ENCODE data around the gene SYT7. TPM values are rescaled to one million over a fixed set of nuclear protein-coding genes. Genes with fewer than 3 reads are reported as not detected.

The SYT7 gene
- polyA plus RNA-seq, 3 donors, result 3.6 to 5.6 (median 5.1) TPM

DNA sequence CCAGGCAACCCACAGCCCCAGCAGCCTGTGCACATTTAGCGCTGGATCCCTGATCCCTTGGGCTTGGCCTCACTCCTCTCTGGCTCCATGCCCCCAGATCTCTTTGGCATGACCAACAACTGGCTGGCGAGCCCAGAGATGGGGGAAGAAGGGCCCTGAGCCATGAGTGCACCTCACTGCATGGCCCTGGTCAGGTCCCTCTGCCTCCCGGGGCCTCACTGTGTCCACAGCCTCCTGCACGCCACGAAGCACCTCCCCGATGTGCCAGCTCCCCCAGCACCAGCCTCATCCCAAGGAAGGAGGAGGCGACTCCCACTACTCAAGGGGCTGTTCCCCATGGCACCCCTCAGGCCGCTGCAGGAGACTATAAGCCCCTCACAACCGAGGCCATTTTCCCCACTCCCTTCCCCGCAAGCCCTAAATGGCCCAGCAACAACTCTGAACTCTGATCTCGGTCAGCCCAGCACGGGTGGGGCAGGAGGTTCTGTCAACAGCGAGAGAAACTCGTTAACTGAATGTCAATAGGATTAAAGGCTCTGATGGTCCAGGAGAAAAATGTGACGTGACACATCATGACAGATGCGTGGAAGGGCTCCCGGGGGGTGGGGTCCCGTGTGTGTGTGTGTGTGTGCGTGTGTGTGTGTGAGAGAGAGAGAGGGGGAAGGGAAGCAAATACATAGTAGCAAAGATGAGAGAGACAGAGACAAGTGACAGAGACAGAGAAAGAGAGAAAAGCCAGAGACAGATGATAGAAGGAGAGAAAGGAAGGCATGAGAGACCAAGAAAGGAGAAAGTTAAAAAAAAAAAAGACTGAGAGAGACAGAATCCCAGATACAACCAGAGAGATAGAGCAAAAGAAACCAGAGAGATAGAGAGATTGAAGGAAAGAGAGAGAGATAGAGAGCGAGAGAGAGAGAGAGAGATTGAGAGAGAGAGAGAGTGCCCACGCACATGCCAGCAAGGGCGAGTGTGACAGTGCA is 28.4 kb upstream of the SYT7 start:
- no peak for DNase-seq (ENCODE audit: low read depth in 3 of 3, low spot score in 2 of 3)

DNA sequence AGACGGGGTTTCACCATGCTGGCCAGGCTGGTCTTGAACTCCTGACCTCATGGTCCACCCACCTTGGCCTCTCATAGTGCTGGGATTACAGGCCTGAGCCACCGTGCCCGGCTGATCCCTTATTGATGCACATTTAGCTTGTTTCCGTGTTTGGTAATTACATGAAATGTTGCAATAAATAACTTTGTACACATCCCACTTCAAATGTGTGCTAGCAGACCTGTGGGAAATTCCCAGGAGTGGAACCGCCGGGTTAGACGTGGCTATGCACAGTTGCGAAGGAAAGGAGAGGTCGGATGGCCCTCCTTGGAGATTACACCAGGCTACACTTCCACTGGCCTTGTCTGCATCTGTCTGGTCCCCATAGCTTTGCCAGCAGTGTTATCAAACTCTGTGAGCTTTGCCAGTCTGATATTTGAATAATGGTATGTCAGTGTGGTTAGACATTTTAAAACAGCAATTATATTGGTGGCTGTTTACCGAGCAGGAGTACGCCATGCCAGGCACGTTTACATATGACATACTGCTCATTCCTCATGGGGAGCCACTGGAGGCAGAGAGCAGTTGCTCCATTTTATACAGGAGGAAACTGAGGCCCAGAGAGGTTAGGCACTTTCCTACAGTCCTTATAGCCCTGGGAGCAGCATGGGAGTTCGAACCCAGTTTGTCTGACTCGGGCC is 27.2 kb upstream of the SYT7 start:
- DNase-seq (ENCODE audit: low read depth in 3 of 3, low spot score in 2 of 3), result no peak

DNA sequence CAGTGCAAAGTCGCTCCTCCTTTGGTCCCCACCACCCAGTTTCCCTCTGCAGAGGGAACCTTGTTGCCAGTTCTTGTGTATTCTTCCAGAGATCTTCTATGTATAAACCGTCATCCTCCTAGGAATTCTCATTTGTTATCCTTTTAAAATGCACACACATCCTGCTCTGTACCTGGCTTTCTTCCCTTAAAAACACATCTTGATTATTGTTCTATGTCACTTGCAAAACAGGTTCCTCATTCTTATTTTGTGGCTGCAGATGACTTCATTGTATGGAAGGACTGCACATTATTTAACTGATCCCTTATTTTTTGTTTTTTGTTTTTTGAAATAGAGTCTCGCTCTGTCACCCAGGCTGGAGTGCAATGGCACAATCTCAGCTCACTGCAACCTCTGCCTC is 26.6 kb upstream of the SYT7 start:
- DNase-seq (ENCODE audit: low read depth in 3 of 3, low spot score in 2 of 3), result no peak

DNA sequence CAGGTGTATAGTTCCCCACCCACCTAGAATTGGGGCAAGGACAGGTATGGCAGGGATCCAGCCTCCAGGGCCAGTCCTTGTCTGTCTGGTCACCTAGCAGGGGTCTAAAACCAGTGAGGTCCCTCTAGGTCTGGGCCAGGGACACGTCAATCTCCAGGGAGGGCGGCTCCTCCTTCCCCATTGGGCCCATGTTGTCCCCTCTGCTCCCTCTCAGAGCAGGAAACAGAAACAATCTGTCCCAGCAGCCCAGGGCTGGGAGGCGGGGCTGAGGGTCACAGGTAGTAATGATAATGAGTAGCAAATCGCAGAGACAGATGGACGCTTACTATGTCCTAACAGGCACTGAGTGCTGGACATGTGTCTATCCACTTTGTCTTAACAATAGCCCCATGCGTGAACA is 22.8 kb upstream of the SYT7 start:
- no peak for DNase-seq (ENCODE audit: low read depth in 3 of 3, low spot score in 2 of 3)

DNA sequence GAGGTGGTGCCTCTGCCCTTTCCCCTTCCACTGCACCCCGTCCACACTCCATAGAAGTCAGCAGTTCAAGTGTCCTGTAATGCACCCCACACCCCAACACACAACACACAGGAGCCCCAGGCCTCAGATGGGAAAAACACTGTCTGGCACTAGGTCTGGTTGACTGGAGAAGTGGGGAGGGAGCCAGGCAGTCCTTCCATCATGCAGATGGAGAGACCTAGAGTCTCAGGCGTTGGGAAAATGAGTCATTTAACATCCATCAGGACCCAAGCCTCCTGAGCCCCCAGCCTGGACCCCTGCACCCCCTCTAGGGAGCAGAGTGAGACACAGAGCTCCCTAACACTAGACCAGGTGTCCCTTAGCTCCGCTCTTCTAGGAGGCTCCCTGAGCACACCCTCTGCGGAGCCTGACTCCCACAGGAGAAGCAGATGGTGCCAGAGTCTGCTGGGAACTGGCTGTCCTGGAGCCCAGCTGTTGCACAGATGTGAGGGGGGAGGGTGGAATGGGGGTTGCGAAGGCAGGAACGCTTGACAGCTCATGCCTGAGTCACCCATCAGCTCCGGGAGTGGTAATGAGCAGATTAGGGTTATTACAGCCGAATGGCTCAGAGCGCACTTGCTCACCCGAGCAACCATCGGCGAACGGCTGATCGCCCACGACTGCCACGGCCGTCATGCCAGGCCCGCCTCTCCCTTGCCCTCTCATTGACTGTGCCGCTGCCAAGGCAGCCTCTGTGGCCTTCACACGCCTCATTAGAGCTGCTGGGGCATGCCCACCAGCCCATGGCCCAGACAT is 22.1 kb upstream of the SYT7 start:
- no peak for DNase-seq (ENCODE audit: low read depth in 3 of 3, low spot score in 2 of 3)

DNA sequence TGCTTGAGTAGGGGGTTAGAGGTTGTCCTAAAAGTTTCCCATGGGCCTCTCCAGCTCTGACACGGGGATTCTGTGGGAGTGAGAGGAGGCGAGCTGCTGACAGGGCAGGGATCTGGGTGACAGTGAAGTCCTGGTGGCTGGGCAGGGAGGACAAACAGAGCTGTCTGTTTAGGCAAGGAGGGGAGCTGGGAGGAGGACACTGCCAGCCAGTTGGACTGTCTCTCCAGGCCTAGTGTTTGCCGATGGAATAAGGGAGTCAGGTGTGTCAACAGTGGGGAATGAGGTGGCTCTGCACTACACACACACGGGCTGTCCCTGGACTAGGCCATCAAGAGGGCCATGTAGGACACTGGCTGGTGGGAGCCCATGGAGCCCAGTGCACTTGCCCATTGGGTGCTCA is 20.6 kb upstream of the SYT7 start:
- DNase-seq (ENCODE audit: low read depth in 3 of 3, low spot score in 2 of 3), result no peak

DNA sequence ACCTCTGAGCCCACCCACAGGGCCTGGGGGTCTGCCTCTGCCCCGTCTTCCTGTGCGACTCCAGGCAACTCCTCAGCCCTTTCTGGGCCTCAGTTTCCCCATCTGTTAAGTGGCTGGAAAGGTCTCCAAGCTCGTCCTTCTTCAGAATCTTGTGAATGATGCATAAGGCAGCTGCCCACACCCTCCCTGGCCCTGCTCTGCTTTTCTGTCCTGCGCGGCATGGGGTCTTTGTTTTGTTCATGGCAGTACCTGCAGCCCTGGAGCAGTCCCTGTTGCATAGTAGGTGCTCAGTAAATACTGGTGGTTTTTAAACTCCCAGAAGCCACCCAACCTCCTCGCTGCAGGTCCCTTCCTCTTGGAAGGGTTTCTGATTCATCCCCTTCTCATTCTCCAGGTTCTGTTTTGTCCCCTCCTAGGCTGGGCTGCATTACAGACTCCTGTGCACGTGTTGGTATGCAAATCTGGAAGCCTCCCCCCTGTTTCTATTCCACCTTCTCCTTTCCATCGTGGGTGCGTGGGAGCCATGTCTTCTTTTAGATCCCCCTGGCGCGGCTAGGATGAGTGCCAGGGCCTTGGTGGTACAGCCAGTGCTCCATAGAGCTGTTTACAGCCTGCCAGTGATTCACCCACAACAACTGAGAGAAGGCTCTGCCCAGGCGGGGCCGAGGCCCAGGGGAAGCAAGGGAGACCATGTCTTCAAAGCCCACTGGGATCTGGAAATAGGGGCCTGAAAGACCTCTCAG is 19.3 kb upstream of the SYT7 start:
- no peak for DNase-seq (ENCODE audit: low read depth in 3 of 3, low spot score in 2 of 3)

DNA sequence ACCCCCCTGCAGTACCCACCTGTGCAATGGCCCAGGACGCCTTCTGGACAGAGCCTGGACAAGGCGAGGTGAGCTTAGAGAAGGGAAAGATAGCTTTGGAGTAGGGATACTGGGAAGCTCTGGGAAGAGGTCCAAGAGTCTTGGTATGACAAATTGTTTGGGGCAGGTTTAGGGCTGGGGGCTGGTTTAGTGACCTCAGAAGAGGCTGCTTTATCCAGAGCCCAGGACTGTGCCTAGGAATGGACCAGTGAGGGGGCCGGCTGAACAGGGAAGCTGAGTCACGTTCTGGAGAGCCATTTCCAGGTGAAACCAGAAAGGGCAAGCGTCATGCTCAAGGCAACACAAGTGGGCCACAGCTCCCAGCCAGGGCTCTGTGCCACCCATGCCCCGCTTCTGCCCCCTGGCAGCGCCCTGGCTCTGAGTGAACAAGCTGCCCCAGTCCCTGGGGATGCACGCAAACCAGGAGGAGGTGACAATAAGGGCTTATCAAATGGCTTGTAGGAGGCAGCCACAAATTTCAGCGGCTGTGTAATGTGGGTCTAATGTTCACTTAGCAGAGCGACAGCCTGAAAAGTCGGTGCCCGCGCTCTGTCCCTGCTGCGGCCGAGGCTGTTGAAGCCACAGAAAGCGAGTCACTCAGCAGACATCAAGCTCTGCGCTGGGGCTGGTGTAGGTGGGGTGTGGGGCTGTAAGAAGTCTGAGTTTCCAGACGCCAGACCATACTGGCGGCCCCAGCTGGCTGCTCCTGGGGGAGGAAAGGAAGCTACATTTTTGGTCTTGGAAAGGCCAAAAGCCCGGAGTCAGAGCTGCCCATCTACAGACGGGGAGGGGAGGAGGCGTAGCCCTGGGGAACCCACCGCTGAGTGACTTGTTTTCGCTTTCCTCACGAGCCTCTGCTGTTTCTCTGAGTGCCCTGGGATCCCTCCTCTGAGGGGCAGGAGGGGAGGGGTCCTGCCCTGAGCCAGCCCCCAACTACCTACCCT is 18.3 kb upstream of the SYT7 start:
- no peak for DNase-seq (ENCODE audit: low read depth in 3 of 3, low spot score in 2 of 3)

DNA sequence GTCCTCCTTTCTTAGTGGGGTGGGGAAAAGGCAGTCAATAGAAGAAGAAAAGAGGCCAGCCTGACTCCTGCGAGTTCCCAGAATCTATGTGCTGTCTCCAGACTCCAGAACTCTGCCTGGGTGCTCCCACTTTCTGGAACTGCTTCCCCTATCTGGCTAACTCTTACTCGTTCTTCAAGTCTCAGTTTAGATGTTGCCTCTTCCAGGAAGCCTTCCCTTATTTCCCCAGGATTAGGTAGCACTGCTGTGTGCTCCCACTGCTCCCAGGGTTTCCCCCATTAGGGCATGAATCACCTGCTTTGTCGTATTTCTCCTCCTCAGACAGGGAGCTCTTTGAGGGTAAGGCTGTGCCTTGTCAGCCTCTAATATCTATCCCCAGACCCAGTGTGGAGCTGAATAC is 17.5 kb upstream of the SYT7 start:
- no peak for DNase-seq (ENCODE audit: low read depth in 3 of 3, low spot score in 2 of 3)

DNA sequence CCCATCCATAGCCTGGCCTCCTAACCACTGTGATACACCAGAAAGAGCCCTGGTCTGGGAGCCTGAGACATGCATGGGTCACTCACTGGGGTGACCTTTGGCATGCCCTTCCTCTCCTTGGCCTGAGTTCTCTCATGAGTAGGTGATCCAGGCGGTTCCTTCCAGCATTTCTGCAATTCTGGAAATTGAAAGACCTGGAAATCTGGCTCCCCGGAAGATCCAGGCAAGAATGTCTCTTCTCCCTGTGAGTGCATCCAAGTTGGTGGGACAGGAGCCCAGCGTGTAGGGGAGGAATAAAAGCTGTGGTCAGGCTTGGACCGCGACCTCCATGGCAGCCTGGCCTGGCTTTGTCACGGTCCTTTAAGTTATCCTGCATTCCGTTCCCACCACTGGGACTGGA is 16.1 kb upstream of the SYT7 start:
- no peak for DNase-seq (ENCODE audit: low read depth in 3 of 3, low spot score in 2 of 3)

DNA sequence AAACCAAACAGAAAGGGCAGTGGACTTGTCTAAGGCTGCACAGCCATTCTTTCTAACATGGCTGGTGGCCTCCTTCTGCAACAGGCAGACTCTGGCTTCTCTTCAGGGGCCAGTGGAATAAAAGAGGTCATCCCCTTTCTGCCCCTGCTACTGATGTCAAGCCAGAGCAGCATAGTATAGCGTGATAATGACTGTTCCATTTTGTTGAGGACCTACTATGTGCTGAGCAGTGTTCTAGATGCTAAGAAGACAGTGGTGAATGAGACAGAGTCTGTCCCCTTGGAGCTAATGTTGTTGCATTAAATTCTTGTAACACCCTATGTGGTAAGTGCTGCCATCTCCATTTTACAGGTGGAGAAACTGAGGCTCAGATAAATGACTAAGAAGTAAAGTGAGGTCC is 15.7 kb upstream of the SYT7 start:
- DNase-seq (ENCODE audit: low read depth in 3 of 3, low spot score in 2 of 3), result no peak

DNA sequence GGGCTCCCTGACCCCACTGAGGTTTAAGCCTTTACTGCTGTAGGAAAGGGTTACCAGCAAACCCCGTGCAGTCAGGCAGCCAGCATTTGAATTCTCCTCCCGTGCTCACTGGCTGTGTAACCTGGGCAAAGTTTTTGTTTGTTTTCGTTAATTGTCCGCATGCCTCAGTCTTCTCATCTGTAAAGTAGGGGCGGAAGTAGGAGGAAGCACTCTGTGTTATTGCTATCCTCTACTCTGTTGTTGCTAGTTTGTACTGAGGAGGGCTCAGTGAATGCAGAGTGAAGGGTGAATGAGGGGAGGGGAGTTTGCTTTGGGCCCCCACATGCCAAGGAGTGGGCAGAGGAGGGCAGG is 14.0 kb upstream of the SYT7 start:
- DNase-seq (ENCODE audit: low read depth in 3 of 3, low spot score in 2 of 3), result no peak

DNA sequence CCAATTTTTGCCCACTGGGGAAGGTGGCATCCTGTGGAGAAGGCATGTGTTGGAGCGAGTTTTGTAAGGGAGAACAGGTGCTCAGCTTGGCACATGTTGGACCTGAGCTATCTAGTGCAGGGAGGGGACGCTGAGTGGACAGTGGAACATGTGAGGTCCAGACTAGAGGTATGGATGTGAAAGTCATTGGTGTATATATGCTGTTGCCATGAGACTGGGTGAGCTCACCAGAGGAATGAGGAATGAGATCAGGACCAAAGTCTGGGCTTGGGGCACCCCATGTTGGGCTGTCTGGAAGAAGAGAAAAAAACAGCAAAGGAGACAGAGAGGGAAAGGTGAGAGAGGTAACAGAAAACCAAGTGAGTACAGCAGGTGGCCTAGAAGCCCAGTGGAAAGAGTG is 12.3 kb upstream of the SYT7 start:
- DNase-seq (ENCODE audit: low read depth in 3 of 3, low spot score in 2 of 3), result no peak

DNA sequence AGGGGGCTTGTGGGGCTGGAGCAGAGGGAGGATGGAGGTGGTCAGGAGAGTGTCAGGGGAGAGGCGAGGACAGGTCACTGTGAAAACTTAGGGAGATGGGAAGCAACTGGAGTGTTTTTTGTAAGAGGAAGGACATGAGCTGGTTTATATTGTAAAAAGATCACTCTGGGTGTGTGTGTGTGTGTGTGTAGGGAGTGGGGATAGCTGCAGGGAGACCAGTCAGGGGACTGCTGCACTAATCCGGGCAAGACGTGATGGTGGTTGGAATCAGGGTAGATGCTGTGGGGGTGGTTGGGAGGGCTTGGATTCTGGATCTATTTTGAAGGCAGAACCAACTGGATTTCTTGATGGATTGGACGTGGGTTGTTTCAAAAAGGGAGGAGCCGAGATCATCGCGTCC is 11.3 kb upstream of the SYT7 start:
- no peak for DNase-seq (ENCODE audit: low read depth in 3 of 3, low spot score in 2 of 3)

DNA sequence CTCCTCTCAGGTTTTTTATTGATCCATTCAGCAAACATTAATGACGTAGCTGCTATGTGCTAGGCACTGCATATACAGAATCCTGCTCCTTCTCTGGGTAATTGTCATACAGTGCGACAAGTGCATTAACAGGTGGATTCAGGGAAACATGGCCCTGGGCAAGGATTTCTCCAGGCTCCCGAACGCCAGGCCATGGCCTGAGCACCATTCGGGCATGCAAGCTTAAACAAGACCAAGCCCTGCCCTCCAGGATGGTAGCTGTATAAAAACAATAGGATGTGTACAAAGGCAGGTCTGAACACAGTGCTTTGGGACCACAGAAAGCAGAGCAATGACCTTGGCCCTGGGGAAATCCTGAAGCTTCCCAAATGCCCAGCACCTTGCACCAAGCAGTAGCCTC is 9.1 kb upstream of the SYT7 start:
- DNase-seq (ENCODE audit: low read depth in 3 of 3, low spot score in 2 of 3), result no peak

DNA sequence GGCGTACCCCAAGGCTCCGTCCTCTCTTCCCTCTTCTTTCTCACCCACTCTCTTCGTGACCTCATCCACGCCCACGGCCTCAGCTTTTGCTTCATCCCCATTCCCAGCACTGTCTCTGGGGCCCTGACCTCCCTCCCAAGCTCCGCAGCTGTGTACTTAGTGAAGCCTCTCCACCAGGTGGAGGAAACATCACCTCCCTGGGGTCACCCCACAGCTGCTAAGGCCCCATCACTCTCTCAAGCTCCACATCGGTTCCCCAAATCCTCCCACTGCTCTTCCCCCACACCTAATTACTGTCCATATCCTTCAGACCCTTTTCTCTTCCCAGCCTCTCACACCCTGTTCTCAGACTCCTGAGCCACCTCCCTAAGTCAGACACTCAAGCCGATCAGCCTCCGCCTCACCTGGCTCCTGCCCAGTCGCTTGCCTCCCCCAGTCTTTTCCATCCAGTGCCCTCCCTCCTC is 7.9 kb upstream of the SYT7 start:
- no peak for DNase-seq (ENCODE audit: low read depth in 3 of 3, low spot score in 2 of 3)

DNA sequence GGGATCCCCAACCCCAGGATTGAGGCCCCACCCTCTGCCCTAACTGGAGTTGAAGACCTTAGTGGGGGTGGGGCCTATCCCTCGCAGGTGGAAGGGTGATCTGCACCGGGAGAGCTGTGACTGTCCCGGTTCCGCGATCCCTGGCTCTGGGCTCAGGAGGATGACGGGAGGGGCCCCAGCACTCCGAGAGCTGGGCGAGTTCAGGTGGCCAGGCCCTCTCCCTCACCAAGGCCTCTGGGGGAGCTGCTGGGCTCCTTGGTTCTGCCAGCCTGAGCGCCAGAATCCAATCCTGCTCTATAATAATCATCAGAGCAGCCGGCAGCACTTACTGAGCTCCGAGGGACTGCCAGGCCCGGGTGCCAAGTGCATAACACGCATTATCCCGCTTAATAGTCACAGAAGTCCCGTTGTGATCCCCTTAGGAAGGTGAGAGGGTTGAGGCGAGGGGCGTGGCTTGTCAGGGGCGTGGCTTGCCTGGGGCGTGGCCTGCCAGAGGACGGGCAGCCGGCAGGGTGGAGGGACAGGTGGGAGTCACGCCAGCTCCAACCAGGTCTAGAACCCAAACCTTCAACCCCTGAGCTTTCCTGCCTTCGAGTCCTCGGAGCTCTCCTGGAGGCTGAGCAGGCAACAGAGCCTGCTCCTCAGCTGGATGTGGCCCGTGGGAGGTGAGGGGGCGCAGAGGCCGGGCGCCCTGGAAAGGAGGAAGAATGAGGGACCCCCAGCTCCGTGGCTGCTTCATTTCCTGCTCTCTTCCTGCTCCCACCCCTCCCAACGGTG is 7.3 kb upstream of the SYT7 start:
- DNase-seq (ENCODE audit: low read depth in 3 of 3, low spot score in 2 of 3), result no peak

DNA sequence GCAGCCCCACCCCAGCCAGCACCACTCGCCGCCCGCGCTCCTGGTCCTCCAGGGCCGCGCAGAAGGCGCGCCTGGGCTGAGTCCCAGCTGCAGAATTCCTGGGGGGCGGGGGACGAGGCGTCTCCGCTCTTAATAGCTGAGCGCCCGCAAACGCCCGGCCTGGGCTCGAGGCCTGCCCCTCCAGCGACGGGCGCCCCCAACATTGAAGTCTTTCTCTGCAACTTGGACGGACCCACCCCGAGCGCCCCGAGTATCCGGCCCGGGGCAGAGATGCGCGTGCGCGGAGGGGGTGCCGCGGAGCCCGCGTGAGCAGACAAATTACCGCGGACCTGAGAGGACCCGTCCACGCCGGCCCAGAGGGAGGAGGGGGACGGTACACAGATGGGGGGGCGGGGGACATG is 6.7 kb upstream of the SYT7 start:
- DNase-seq (ENCODE audit: low read depth in 3 of 3, low spot score in 2 of 3), result no peak
